Activated gamma-delta T cell (primary cell): Measurements from ENCODE around the gene RIMS1.

ENCODE experiments used
- DNase-seq: peaks from one replicate; lab custom pipeline; 2025; lab: John Stamatoyannopoulos, UW
- total RNA-seq, 2 donors: gene quantifications; one replicate each; lab custom pipeline; 2026; lab: John Stamatoyannopoulos, UW

RIMS1 gene
- total RNA-seq = 0.04 to 0.10 reads per million in 2 donors

- peak; percentile 12 for DNase-seq
Observed at GRCh38 chr6:71886184-71887005, at the start of gene RIMS1. RIMS1 (plus strand) TSS chr6:71886550; CDS start chr6:71887024, 474 bp downstream.

- DNase-seq = no peak
Observed at GRCh38 chr6:71851214-71851613, 35.1 kb upstream of the RIMS1 start.

- DNase-seq = no peak
Observed at GRCh38 chr6:71852948-71853347, 33.4 kb upstream of the RIMS1 start.

GRCh38 chr6:71855406-71855805 lies 30.9 kb upstream of the RIMS1 start:
- no peak for DNase-seq

- DNase-seq = no peak
Observed at GRCh38 chr6:71879016-71879415, 7.3 kb upstream of the RIMS1 start.

- DNase-seq = no peak
Observed at GRCh38 chr6:71887006-71887743, 825 bp downstream of the RIMS1 start.

GRCh38 chr6:71887744-71888230 lies 1.4 kb downstream of the RIMS1 start:
- DNase-seq = no peak

- DNase-seq = no peak
Observed at GRCh38 chr6:71888756-71889340, 2.5 kb downstream of the RIMS1 start.

GRCh38 chr6:71889366-71889765 lies 3.0 kb downstream of the RIMS1 start:
- DNase-seq = no peak

- no peak for DNase-seq
Observed at GRCh38 chr6:71892641-71893040, 6.3 kb downstream of the RIMS1 start.

- DNase-seq = no peak
Observed at GRCh38 chr6:71900642-71901041, 14.3 kb downstream of the RIMS1 start.

- no peak for DNase-seq
Observed at GRCh38 chr6:71902261-71902660, 15.9 kb downstream of the RIMS1 start.

GRCh38 chr6:71906813-71907212 lies 20.5 kb downstream of the RIMS1 start:
- no peak for DNase-seq

GRCh38 chr6:71908162-71908765 lies 21.9 kb downstream of the RIMS1 start:
- no peak for DNase-seq

- DNase-seq = no peak
Observed at GRCh38 chr6:71913444-71914234, 27.3 kb downstream of the RIMS1 start.

GRCh38 chr6:71929047-71929446 lies 42.7 kb downstream of the RIMS1 start:
- no peak for DNase-seq

GRCh38 chr6:71933881-71934280 lies 47.5 kb downstream of the RIMS1 start:
- DNase-seq = no peak

GRCh38 chr6:71965404-71965803 lies 79.1 kb downstream of the RIMS1 start:
- DNase-seq = no peak

GRCh38 chr6:71967436-71967835 lies 81.1 kb downstream of the RIMS1 start:
- DNase-seq = no peak

- DNase-seq = no peak
Observed at GRCh38 chr6:71977884-71978283, 91.5 kb downstream of the RIMS1 start.

GRCh38 chr6:71979911-71980310 lies 93.6 kb downstream of the RIMS1 start:
- no peak for DNase-seq
